HG03442 (cell line): Measurements from ENCODE around the gene TMEM63C.
A peak's percentile ranks its signal among the peaks of the same experiment; 100 is the strongest.
"Not testable (repeated sequence)": the region's sequence is repeated elsewhere in the genome, so short reads cannot be mapped to it uniquely, and the experiment has no call there.

ENCODE experiments used
- ATAC-seq: cut with Tn5 transposase; IDR thresholded peaks from one replicate; pipeline ENCODE4 v1.9.1; 2021; ENCODE audit warnings: mild to moderate bottlenecking, moderate library complexity; ENCODE audit not compliant: unreplicated experiment

Gene TMEM63C

DNA sequence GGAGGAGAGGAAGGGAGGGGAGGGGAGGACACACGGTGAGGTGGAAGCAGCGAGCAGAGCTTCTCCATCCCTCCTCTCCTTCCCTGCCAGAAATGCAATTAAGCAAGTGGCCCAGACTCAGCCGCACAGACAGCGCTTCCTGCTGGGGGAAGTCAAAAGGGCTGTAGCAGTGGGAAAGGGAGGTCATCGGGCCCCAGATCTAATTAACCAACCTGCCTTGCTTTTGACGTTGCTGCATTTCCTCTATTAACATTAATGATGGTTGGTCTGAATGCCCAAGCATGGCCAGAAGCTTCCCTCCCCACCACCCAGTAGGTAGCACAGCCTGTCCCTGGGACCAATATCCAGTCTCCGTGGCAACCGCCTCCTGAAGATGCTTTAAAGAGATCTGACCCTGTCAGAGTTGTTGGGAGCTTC lies 94.0 kb downstream of the TMEM63C start:
- no peak for ATAC-seq

DNA sequence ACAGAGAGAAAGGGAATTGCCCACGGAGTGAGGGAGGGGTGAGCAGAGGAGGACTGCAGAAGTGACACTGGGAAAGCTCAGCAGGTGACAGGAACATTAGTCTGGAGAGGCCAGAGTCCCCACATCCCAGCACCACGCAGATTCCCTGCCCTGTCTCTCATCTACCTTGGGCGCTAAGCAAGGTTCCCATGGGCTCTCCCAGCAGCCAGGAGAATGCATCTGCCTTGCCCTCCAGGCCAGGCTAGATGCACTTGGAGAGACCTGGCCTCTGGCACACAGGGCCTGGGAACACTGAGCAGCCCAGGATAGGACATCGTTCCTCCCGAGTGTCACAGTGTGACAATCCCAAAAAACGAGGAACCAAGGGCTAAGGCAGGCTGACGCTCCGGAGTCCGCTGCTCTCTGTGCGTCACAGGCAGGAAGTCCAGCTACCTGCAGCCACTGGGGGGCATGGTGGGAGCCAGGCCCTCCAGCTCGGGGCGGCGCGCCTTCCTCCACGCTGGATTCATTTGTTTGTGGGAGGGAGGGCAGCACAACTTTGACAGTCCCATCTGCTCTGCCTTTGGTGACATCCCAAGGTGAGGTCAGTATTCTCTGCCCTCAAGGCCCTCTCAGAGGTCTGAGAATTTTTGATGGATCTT lies 94.8 kb downstream of the TMEM63C start:
- no peak for ATAC-seq

DNA sequence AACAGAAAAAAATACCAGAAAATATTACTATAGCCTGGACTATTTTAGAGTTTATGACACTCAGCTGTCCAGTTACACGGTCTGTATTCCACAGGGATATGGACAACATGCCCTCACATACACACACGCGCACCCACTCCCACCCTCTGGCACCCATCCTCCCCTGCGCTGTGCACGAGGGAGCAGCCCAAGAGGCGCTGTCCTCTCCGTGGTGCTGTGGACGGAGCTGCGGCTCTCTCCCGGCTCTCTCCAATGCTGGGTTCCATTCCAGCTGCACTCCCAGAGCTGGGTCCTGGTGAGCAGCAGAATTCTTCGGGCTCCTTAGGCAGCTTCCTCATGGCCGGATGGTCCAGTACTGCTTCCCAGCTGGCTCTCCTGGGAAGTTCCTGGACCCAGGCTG lies 95.4 kb downstream of the TMEM63C start:
- no peak for ATAC-seq

DNA sequence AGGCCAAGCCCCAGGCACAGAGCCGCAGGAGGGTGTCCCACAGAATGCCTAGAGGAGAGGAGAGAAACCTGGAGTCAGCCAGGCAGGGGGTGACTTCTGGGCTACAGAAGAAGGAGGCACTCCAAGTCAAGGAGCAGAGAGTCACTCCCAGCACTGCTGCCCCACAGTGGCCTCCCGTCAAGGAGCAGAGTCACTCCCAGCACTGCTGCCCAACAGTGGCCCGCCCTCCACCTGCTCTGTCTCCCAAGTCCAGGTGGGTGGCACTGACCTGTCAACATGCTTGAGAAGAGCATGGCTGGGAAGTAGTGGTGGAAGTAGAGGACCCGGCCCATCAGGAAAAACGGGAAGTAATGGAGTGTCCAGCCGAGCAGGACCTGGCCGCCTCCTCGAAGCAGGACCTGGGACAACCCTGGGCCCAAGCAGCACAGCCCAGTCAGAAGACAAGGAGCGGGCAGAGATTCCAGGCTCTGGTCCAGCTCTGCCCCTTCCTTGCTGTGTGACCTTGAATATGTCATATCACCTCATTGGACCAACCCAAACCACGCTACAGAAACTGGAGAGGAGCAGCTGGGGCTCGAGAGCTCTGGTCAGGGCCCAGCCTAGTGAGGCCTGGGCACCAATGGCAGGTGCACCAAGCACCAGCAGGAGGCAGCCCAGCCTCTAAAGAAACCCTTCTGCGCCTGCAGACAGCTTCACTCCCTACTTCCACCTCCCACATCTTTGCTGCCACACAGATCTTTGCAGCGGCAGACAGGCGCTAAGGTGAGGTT lies 97.0 kb downstream of the TMEM63C start:
- ATAC-seq = no peak

DNA sequence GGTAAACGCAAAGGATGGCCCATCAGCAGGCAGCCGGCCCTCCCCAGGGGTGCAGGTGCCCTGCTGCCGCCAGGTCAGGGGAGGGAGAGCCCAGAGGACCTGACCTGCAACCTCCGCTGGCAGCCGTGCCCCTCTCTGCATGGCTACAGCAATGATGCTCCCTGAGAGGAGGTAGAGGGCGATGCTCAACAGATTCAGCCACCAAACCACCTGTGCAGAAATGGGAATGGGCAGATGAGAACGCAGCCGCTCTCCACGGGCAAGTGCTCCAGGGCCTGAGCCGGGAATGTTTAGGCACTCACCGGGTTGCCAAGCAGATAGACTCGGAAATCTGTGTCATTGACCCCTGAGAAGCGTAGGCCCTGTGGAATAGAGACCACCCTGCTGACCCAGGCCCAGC lies 98.1 kb downstream of the TMEM63C start:
- ATAC-seq = no peak

DNA sequence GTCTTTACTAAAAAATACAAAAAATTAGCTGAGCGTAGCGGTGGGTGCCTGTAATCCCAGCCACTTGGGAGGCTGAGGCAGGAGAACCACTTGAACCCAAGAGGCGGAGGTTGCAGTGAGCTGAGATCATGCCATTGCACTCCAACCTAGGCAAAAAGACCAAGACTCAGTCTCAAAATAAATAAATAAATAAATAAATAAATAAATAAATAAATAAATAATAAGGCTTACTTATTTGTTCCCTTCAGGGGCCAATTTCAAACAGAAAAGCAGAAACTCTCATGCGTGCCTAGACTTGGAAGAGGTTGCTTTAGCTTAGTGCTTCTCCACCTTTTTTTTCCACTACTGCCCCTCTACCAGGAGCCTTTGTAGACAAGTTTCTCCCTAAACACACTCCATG lies 99.3 kb downstream of the TMEM63C start:
- not testable (repeated sequence) for ATAC-seq

DNA sequence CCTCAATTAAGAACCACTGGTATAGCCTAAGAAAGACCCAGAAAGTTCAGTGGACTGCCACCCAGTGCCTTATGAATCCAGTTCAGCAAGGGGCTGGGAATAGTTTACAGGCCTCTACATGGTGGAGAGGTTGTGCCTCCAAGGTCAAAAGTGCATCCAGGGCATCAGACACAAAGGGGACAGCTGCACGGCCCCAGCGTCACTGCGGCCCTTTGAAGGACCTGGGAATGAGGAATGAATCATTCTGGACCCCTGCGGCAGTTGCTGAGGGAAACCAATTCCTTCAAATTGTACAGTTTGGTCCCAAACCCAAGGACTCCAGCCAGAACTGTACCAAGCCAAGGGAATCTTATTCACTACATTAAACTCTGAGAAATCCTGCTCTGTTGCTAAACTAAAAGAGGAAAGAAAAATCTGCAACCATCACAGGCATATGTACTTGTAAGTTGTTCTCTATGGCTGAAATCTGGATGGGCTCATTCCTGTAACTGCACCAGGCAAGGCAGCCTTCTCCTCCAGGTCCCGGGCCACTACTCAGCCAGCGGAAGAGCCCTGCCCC lies 100.3 kb downstream of the TMEM63C start:
- no peak for ATAC-seq

DNA sequence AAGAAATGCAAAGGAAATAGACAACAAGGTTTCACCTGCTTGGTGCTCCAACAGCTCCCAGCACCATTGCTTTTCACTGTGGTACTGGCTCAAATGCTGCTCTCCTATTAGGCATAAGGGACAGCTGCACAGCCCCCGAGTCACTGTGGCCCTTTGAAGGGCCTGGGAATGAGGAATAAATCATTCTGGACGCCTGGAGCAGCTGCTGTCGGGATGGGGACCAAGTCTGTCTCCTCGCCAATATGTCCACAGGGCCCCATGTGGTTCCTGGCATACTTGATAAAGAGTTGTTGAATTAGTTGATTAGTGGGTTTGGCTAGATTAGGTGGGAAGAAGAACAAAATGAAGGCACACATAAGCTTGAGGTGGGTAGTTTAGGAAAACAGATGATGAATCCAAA lies 102.5 kb downstream of the TMEM63C start:
- ATAC-seq = no peak

DNA sequence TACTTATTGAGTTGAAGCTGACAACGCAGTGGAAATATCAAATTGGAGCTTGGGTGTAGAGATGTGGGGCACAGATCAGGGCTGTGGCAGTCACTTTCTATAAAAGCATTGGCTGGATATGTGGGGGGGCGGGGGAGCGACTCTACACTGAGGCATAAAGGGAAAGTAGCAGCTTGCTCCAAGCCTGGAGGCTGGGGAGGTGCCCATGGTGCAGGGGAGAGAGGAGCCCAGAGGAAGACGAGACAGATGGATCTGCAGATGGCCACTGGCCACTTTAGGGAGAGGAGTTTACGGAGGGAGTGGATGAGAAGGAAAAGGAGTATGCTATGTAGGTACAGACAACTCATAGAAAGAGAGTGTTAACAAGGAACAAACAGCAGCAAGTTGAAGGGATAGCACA lies 102.9 kb downstream of the TMEM63C start:
- ATAC-seq = no peak

DNA sequence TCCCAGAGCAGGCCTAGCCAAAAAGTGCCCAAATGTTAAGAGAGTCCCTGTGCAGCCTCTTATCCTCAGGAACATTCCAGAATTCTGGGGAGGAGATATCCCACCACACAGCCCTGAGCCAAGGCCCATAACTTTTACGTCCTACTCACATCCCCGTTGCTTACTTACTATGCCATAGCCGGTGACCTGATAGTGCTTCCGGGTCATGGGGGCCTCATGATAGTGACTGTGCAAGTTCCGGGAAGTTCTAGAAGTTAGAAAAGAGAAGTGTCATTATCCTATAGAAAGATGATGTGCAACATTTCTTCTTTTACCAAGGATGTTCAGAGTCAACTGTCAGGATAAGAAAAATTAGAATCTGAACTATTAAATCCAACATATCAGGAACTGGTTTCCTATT lies 105.0 kb downstream of the TMEM63C start:
- ATAC-seq = no peak

DNA sequence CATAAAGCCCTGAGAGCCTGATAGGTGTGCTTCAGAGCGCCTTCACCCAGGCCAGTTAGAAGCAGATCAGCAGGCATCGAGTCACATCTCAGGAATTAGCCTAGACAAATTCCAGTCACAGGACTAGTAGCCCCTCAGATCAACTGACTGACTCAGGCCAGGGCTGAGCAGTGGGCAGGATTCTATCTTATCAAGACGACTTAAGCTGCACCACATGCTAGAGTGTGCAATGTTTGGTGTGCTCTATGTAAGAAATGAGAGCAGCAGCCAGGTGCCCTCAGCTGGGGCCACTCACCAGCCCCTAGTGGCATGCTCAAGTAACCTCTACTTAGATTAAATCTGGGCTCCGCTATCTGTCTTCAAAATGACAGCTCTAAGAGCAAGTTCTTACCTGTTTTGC lies 109.1 kb downstream of the TMEM63C start:
- no peak for ATAC-seq

DNA sequence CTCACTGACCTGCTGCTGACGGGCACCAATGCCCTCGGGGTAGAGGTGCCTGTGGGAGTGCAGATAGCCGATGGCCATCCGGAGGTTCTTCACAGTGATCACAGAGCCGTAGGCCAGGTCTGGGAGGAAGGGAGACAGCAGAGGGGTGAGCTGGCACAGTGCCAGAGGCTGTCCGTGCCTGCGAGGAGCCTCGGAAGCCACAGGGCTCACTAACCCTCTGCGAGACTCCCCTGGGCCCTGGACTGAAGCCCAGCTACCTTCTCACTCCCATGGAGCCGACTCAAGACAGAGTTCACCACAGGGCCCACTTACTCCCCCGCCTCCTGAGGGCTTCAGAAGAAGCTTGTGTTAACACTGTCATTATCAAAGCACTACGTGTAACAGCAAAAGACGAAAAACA lies 114.6 kb downstream of the TMEM63C start:
- no peak for ATAC-seq

DNA sequence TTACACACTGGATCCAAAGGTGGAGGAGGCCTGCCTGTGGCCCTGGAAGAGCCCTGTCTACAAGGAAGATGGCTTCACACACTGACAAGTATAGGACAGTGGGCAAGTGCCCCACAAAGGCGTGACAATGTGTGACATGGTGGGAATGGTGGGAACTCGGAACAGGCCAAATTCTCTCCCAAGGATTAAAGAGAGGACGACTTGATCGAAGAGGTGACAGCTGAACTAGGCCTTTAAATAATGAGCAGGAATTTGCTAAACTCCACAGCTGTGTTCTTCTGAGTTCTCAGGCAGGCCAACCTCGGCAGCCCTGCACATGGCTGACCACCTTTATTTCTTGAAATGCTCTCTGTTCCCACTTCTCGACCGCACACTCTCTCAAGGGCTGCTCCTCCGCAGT lies 115.3 kb downstream of the TMEM63C start:
- ATAC-seq = no peak

DNA sequence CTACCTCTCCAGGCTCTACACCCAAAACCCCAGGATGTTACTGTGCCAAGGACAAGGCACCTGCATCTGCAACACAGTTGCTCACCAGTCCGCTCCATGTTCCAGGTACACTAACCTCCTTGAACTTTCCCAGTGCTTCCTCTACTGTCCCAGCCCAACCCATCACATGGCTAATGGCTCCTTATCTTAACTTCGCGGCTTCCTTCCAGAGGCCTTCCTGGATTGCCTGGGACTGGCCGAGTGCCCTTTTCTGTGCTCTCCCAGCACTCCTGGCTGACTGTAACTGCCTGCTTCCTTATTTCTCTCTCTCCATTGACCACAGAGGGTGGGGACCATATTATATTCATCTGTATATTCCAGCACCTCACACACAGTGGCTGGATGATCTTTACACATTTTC lies 118.2 kb downstream of the TMEM63C start:
- no peak for ATAC-seq

DNA sequence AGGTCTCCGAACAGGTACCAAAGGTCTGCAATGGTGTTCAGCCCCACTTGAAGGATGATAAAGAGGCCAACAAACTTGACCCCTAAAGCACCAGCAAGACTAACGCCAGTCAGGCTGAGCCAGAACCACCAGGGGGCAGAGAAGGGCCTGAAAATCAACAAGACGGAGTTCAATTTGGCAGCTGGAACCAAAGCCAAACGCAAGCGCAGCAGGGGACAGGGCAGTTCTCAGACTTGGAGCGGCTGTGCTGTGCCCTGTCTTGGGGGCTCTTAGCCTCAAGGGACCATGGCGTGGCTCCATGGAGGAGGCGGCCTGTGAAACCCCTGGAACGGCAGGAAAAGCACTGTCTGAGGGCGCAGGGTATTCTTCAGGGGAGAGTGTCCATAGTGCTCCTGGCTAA lies 119.5 kb downstream of the TMEM63C start:
- no peak for ATAC-seq

DNA sequence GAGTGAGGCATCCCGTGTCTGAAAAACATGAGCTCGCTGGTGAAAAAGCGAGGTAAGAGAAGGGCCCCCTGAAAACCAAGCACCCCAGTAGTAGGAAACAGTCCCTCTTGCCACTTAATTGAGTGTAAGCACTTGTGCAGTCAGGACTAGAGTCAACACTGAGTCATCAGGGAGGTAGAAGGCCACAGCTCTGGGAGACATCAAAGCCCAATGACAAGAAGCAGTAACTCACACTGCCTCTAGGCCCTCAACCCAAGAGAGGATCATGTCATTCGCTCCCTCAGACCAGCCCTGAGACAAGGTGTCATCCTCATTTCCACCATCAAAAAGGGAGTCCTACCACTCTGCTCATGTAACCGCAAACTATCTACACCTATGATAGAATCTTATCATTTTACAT lies 121.3 kb downstream of the TMEM63C start:
- no peak for ATAC-seq

DNA sequence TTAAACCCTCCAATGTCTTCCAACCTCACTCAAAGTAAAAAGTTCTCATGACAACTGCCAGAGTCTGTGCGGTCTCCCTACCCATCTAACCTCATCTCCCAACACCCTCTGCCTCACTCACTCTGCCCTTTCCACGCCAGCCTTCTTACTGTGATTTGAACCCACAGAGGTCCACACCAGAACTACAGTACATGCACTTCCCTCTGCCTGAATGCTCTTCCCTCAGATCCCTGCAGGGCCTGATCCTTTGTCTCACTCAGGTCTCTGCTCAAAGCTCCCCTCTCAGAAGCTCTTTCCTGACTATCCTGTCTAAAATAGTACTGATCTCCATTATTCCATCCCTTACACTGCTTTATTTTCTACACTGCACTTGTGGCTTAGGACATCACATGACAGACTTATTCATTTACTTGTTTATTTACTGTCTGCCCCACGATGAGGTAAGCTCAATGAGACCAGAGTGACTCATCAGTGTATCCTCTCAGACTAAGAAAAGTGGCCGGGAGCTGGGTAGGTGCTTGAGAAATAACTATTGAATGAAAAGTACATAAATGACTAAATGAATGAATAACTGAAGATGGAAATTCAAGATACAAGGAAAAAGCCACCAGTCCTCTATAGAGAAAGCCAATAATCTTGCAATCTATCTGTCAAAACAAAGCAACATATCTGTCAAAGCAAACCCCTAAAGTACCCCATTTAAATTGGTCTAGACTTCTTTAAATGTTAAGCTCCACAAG lies 122.0 kb downstream of the TMEM63C start:
- peak; percentile 73 for ATAC-seq

DNA sequence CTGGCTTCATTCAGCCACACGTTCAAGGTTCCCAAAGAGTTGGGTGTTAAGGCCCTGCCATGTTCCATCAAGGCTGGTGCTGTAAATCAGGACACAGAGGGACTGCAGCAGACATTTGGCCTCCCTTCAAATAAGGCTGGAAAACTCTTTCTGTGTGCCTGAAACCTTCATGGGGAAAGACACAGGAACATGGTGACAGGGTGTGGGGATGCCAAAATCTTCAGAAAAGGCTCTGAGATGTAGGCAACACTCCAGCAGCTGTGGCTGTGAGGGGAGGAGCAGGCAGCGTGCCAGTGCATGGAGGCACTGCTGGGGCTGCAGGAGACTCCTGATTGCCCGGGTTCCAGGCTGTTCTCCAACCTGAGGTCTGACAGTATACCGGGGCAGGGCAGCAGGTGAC lies 124.1 kb downstream of the TMEM63C start:
- ATAC-seq = no peak

DNA sequence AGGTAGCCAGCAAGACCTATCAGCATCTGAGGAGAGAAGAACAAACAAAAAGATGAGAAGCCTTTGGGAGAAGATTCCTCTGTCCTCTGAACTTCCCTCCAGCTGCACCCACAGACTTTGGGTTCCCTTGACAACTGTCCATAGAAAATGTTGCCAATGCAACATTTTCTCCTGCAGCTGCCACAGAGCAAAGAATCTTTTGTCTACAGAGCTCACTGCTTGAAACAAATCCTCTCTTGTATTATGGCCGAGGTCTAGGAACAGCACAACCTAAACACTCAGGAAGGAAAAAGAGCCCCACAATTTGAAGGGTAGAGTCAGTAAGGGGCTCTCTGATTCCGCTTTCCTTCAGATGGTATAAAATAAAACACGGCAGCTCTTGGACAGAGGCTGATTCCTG lies 124.8 kb downstream of the TMEM63C start:
- no peak for ATAC-seq

DNA sequence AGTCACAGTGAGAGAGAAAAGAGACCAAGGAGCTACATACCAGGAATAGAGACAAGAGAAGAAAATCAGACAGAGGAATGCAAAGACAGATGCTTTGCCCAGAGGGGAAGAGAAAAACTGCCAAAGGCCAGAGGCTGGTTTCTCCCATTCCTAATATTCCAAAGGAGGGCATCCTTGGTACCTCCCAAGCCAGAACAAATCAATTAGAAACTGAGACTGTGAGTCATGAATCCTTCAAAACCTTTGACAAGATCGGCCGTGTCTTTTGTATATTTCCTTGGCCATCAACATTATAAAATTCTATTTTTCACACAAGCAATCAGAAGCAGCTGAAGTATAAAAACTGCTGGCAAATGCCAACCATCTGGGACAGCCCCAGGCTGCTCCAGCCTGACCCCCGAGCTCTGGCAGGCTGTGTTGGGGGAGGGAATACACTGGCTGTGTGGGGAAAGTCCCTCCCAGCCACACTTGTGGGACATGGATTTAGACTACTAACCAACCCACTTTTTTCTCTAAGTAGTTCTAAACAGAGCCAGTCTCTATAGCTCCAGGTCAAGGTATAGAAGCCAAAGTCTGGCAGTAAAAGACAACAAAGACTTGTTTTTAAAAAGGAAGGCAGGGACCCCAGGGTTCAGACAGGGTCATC lies 125.4 kb downstream of the TMEM63C start:
- no peak for ATAC-seq
